ENCODE measurements around the gene VDAC2. TPM values are rescaled to one million over a fixed set of nuclear protein-coding genes. Genes with fewer than 3 reads are reported as not detected.

VDAC2 gene
- total RNA-seq, 1 experiment from 2014 or later = 284 TPM

GRCh38 chr10:75179657-75180177 lies 30.9 kb upstream of the VDAC2 start (continued):
- TF ChIP-seq KAT7 (CRISPR knock-in tag; IDR thresholded peaks at IDR 0.05; ENCODE audit: borderline replicate concordance) = no peak
- TF ChIP-seq, protein P1, sequence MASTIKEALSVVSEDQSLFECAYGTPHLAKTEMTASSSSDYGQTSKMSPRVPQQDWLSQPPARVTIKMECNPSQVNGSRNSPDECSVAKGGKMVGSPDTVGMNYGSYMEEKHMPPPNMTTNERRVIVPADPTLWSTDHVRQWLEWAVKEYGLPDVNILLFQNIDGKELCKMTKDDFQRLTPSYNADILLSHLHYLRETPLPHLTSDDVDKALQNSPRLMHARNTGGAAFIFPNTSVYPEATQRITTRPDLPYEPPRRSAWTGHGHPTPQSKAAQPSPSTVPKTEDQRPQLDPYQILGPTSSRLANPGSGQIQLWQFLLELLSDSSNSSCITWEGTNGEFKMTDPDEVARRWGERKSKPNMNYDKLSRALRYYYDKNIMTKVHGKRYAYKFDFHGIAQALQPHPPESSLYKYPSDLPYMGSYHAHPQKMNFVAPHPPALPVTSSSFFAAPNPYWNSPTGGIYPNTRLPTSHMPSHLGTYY (CRISPR knock-in tag; IDR thresholded peaks at IDR 0.05) = no peak
- TF ChIP-seq, protein P2, sequence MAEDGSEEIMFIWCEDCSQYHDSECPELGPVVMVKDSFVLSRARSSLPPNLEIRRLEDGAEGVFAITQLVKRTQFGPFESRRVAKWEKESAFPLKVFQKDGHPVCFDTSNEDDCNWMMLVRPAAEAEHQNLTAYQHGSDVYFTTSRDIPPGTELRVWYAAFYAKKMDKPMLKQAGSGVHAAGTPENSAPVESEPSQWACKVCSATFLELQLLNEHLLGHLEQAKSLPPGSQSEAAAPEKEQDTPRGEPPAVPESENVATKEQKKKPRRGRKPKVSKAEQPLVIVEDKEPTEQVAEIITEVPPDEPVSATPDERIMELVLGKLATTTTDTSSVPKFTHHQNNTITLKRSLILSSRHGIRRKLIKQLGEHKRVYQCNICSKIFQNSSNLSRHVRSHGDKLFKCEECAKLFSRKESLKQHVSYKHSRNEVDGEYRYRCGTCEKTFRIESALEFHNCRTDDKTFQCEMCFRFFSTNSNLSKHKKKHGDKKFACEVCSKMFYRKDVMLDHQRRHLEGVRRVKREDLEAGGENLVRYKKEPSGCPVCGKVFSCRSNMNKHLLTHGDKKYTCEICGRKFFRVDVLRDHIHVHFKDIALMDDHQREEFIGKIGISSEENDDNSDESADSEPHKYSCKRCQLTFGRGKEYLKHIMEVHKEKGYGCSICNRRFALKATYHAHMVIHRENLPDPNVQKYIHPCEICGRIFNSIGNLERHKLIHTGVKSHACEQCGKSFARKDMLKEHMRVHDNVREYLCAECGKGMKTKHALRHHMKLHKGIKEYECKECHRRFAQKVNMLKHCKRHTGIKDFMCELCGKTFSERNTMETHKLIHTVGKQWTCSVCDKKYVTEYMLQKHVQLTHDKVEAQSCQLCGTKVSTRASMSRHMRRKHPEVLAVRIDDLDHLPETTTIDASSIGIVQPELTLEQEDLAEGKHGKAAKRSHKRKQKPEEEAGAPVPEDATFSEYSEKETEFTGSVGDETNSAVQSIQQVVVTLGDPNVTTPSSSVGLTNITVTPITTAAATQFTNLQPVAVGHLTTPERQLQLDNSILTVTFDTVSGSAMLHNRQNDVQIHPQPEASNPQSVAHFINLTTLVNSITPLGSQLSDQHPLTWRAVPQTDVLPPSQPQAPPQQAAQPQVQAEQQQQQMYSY (CRISPR knock-in tag; IDR thresholded peaks at IDR 0.05) = no peak
- no peak for TF ChIP-seq OVOL2 (CRISPR knock-in tag; IDR thresholded peaks at IDR 0.05; ENCODE audit: borderline replicate concordance)
- no peak for TF ChIP-seq PRRX2 (CRISPR knock-in tag; IDR thresholded peaks at IDR 0.05)
- TF ChIP-seq FOXP4 (CRISPR knock-in tag; IDR thresholded peaks at IDR 0.05) = no peak

- Mint-ChIP-seq H3K9me3 (no peaks in the 10 kb centered on the region), H3K27me3 (ENCODE audit: low read depth) (no peaks in the 10 kb centered on the region), H3K36me3 (peaks cover 14% of the 10 kb centered on the region; the same call in 1 of the 2 replicates), H3K4me3 (no peak overlapping the region), H3K4me1 (peaks cover 4% of the 10 kb centered on the region), H3K27ac (no peak overlapping the region)
- ATAC-seq = no peak
- CTCF ChIA-PET = no interaction called here
- POLR2A ChIA-PET = no interaction called here
- TF ChIP-seq OVOL2 (CRISPR knock-in tag; IDR thresholded peaks at IDR 0.05; ENCODE audit: borderline replicate concordance) (no peak), AR (CRISPR knock-in tag; IDR thresholded peaks at IDR 0.05) (no peak), FOXP1 (CRISPR knock-in tag; IDR thresholded peaks at IDR 0.05; ENCODE audit: borderline replicate concordance) (no peak)
- no peak for DNase-seq (ENCODE audit: low spot score)
Observed at GRCh38 chr10:75180592-75180991, 30.0 kb upstream of the VDAC2 start.

GRCh38 chr10:75181073-75181472 lies 29.5 kb upstream of the VDAC2 start:
- CTCF ChIA-PET = no interaction called here
- Mint-ChIP-seq H3K4me1 (peaks cover 9% of the 10 kb centered on the region), H3K27ac (no peak overlapping the region), H3K36me3 (peaks cover 14% of the 10 kb centered on the region; the same call in 1 of the 2 replicates), H3K9me3 (no peaks in the 10 kb centered on the region), H3K27me3 (ENCODE audit: low read depth) (no peaks in the 10 kb centered on the region), H3K4me3 (no peak overlapping the region)
- no peak for ATAC-seq
- POLR2A ChIA-PET = no interaction called here
- DNase-seq (ENCODE audit: low spot score) = no peak
- TF ChIP-seq, protein P3, sequence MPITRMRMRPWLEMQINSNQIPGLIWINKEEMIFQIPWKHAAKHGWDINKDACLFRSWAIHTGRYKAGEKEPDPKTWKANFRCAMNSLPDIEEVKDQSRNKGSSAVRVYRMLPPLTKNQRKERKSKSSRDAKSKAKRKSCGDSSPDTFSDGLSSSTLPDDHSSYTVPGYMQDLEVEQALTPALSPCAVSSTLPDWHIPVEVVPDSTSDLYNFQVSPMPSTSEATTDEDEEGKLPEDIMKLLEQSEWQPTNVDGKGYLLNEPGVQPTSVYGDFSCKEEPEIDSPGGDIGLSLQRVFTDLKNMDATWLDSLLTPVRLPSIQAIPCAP (CRISPR knock-in tag; IDR thresholded peaks at IDR 0.05) = no peak
- TF ChIP-seq SMAD4 (CRISPR knock-in tag; IDR thresholded peaks at IDR 0.05) (no peak), NFYB (CRISPR knock-in tag; conservative IDR thresholded peaks at IDR 0.05; ENCODE audit: low read depth) (no peak), ZBTB21 (CRISPR knock-in tag; IDR thresholded peaks at IDR 0.05; ENCODE audit: borderline replicate concordance) (no peak), ZNF425 (CRISPR knock-in tag; conservative IDR thresholded peaks at IDR 0.05) (no peak), ETV6 (CRISPR knock-in tag; IDR thresholded peaks at IDR 0.05) (no peak)
- TF ChIP-seq, protein P4, sequence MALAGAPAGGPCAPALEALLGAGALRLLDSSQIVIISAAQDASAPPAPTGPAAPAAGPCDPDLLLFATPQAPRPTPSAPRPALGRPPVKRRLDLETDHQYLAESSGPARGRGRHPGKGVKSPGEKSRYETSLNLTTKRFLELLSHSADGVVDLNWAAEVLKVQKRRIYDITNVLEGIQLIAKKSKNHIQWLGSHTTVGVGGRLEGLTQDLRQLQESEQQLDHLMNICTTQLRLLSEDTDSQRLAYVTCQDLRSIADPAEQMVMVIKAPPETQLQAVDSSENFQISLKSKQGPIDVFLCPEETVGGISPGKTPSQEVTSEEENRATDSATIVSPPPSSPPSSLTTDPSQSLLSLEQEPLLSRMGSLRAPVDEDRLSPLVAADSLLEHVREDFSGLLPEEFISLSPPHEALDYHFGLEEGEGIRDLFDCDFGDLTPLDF (CRISPR knock-in tag; IDR thresholded peaks at IDR 0.05) = no peak
- TF ChIP-seq, protein P5, sequence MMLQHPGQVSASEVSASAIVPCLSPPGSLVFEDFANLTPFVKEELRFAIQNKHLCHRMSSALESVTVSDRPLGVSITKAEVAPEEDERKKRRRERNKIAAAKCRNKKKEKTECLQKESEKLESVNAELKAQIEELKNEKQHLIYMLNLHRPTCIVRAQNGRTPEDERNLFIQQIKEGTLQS (CRISPR knock-in tag; conservative IDR thresholded peaks at IDR 0.05) = no peak
- TF ChIP-seq, protein P6, sequence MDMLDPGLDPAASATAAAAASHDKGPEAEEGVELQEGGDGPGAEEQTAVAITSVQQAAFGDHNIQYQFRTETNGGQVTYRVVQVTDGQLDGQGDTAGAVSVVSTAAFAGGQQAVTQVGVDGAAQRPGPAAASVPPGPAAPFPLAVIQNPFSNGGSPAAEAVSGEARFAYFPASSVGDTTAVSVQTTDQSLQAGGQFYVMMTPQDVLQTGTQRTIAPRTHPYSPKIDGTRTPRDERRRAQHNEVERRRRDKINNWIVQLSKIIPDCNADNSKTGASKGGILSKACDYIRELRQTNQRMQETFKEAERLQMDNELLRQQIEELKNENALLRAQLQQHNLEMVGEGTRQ (CRISPR knock-in tag; IDR thresholded peaks at IDR 0.05) = no peak
